ENCODE results near the gene HECA.

GRCh38 chr6:139126255-139126654 is 8.6 kb upstream of the HECA start:
- no peak for TF ChIP-seq CTCF (IDR thresholded peaks at IDR 0.05)
- TF ChIP-seq USF1 (CRISPR knock-in tag; IDR thresholded peaks at IDR 0.05) = no peak
- TF ChIP-seq CREB1 (CRISPR knock-in tag; IDR thresholded peaks at IDR 0.05) = no peak
- TF ChIP-seq E2F5 (CRISPR knock-in tag; IDR thresholded peaks at IDR 0.05) = no peak
- no peak for TF ChIP-seq STAT6 (CRISPR knock-in tag; conservative IDR thresholded peaks at IDR 0.05; ENCODE audit: low read depth)
- no peak for TF ChIP-seq ESRRA (CRISPR knock-in tag; IDR thresholded peaks at IDR 0.05; ENCODE audit: borderline replicate concordance)
- no peak for TF ChIP-seq RELA (CRISPR knock-in tag; IDR thresholded peaks at IDR 0.05; ENCODE audit: borderline replicate concordance)
- no peak for TF ChIP-seq SMAD4 (CRISPR knock-in tag; IDR thresholded peaks at IDR 0.05)
- TF ChIP-seq HMGXB4 (CRISPR knock-in tag; IDR thresholded peaks at IDR 0.05) = no peak
- no peak for TF ChIP-seq MAX (CRISPR knock-in tag; IDR thresholded peaks at IDR 0.05)
- TF ChIP-seq SP1 (CRISPR knock-in tag; conservative IDR thresholded peaks at IDR 0.05) = no peak
